OCI-LY1 (cell line): ENCODE results near the gene TNNT2.

Source experiments
- H2AFZ ChIP-seq: fragments of 200-600 bp; sonication (generic), shearing (Covaris generic); 2 replicates; pipeline ENCODE4 v1.6.0; 2014; ENCODE audit warnings: antibody characterized with exemption, mild to moderate bottlenecking, low read length
- H3F3A ChIP-seq: fragments of 200-600 bp; sonication (generic), shearing (Covaris generic); 2 replicates; pipeline ENCODE4 v1.6.0; 2014; ENCODE audit warnings: mild to moderate bottlenecking, antibody characterized with exemption, low read length, moderate library complexity; ENCODE audit not compliant: insufficient read depth
- H3K27ac ChIP-seq: fragments of 200-600 bp; sonication (generic); 2 replicates; pipeline ENCODE4 v1.5.1; 2014; ENCODE audit warnings: low read length, mixed run types, mild to moderate bottlenecking, low read depth; ENCODE audit not compliant: poor library complexity, severe bottlenecking
- H3K27me3 ChIP-seq: fragments of 200-600 bp; sonication (generic); 2 replicates; pipeline ENCODE4 v1.6.0; 2014; ENCODE audit warnings: antibody characterized with exemption, mild to moderate bottlenecking, low read length, moderate library complexity; ENCODE audit not compliant: insufficient read depth
- H3K36me3 ChIP-seq: fragments of 200-600 bp; sonication (generic); 2 replicates; pipeline ENCODE4 v1.6.1; 2014; ENCODE audit warnings: mild to moderate bottlenecking, antibody characterized with exemption, low read length, moderate library complexity, mixed read lengths; ENCODE audit not compliant: insufficient read depth
- H3K4me1 ChIP-seq: fragments of 200-600 bp; sonication (generic); 2 replicates; pipeline ENCODE4 v1.5.1; 2014; ENCODE audit warnings: mild to moderate bottlenecking, low read length, moderate library complexity; ENCODE audit not compliant: insufficient read depth, severe bottlenecking
- H3K4me2 ChIP-seq: fragments of 200-600 bp; sonication (generic), shearing (Covaris generic); 2 replicates; pipeline ENCODE4 v1.6.1; 2014; ENCODE audit warnings: low read length
- H3K4me3 ChIP-seq: fragments of 200-600 bp; sonication (generic); 2 replicates; pipeline ENCODE4 v1.5.1; 2014; ENCODE audit warnings: low read length, low read depth, mild to moderate bottlenecking, mixed read lengths; ENCODE audit not compliant: poor library complexity, severe bottlenecking
- H3K79me2 ChIP-seq: fragments of 200-600 bp; shearing (Covaris generic); 2 replicates; pipeline ENCODE4 v1.6.1; 2016; ENCODE audit warnings: mixed run types, low read length, mixed read lengths; ENCODE audit not compliant: insufficient read depth
- H3K9ac ChIP-seq: fragments of 200-600 bp; sonication (generic), shearing (Covaris generic); 2 replicates; pipeline ENCODE4 v1.6.1; 2014; ENCODE audit warnings: mild to moderate bottlenecking, low read length, mixed read lengths
- H3K9me2 ChIP-seq: fragments of 200-600 bp; sonication (generic), shearing (Covaris generic); 2 replicates; pipeline ENCODE4 v1.6.1; 2014; ENCODE audit warnings: low read depth, mild to moderate bottlenecking, low read length, mixed read lengths
- H3K9me3 ChIP-seq: fragments of 200-600 bp; shearing (Covaris generic); 2 replicates; pipeline ENCODE4 v1.6.1; 2014; ENCODE audit warnings: low read length, mixed read lengths
- H4K20me1 ChIP-seq: fragments of 200-600 bp; sonication (generic), shearing (Covaris generic); 2 replicates; pipeline ENCODE4 v1.6.0; 2016; ENCODE audit warnings: mild to moderate bottlenecking, low read length; ENCODE audit not compliant: insufficient read depth
- EZH2 ChIP-seq: fragments of 200-600 bp; sonication (generic), shearing (Covaris generic); IDR thresholded peaks from 2 replicates; pipeline ENCODE4 v1.8.0; 2017; ENCODE audit warnings: borderline replicate concordance, mixed run types, mild to moderate bottlenecking, antibody characterized with exemption, low read length, moderate library complexity, mixed read lengths
- TF ChIP-seq, protein P1 (sequence below): fragments of 200-600 bp; sonication (generic), shearing (Covaris generic); IDR thresholded peaks from 2 replicates; pipeline ENCODE4 v1.5.1; 2017; ENCODE audit warnings: mild to moderate bottlenecking, antibody characterized with exemption, low read length, moderate library complexity, mixed read lengths

TNNT2 gene

DNA sequence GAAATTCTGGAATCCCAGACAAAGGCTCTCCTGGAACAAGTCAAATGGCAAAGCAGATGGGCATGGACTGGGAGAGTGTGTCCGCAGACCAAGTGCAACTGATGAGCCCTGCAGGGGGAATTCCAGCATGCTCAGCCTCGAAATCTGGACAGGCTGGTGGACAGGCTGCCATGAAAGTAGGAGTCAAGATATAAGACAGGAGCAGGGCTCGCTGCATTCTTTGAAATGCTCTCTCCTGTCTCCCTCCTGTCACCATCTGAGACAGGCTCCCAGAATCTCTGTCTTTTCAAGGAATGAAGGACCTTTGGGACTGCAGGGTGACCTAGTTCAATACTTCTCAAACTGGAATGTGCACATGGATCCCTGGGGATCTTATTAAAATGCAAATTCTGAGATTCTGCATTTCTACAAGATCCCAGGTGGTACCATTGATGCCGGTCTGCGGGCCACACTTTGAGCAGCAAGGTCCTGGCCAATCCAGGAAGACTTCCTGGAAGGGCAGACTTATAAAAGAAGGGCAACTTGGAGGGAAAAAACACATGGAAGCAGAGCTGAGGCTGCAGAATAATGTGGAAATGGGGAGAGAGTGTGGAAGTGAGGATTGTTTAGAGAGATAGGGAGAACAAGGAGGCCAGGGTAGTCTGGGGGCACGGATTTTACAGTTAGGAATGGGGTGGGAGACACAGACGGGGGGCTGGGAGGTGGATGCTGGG is 29.8 kb downstream of the TNNT2 start:
- Histone ChIP-seq H3F3A (no peaks in the 10 kb centered on the region), H3K9me2 (no peaks in the 10 kb centered on the region), H4K20me1 (no peaks in the 10 kb centered on the region), H3K4me2 (no peak overlapping the region), H2AFZ (no peak overlapping the region), H3K36me3 (no peaks in the 10 kb centered on the region), H3K27ac (no peak overlapping the region), H3K27me3 (peaks cover 4% of the 10 kb centered on the region; the same call in 1 of the 2 replicates), H3K9ac (no peak overlapping the region), H3K4me3 (no peak overlapping the region), H3K9me3 (no peaks in the 10 kb centered on the region), H3K4me1 (no peaks in the 10 kb centered on the region), H3K79me2 (no peaks in the 10 kb centered on the region)
- TF ChIP-seq, protein P1, sequence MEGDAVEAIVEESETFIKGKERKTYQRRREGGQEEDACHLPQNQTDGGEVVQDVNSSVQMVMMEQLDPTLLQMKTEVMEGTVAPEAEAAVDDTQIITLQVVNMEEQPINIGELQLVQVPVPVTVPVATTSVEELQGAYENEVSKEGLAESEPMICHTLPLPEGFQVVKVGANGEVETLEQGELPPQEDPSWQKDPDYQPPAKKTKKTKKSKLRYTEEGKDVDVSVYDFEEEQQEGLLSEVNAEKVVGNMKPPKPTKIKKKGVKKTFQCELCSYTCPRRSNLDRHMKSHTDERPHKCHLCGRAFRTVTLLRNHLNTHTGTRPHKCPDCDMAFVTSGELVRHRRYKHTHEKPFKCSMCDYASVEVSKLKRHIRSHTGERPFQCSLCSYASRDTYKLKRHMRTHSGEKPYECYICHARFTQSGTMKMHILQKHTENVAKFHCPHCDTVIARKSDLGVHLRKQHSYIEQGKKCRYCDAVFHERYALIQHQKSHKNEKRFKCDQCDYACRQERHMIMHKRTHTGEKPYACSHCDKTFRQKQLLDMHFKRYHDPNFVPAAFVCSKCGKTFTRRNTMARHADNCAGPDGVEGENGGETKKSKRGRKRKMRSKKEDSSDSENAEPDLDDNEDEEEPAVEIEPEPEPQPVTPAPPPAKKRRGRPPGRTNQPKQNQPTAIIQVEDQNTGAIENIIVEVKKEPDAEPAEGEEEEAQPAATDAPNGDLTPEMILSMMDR: no peak
- TF ChIP-seq EZH2: no peak

DNA sequence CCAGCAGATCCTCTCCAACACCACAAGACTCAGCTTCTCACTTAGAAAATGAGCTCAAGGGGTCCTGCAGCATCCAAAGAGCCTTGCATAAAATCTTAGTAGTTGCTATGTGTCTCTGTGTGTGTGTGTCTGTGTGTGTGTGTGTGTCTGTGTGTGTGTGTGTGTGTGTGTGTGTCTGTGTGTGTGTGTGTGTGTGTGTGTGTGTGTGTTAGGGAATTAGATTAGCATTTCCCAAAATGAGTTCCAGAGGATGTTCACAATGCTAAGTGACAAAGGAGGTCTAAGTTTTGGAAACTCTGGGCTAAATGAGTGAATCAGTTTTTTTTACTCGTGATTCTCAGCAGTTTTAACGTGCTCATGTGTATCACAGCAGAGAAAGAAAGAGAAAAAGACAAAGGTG is 30.5 kb downstream of the TNNT2 start:
- no peak overlapping the region for H3K4me2 ChIP-seq
- no peaks in the 10 kb centered on the region for H3K4me1 ChIP-seq
- TF ChIP-seq, protein P1: no peak
- no peak for TF ChIP-seq EZH2
- no peaks in the 10 kb centered on the region for H3K9me2 ChIP-seq
- H4K20me1 ChIP-seq: no peaks in the 10 kb centered on the region
- H3F3A ChIP-seq: no peaks in the 10 kb centered on the region
- no peak overlapping the region for H2AFZ ChIP-seq
- no peaks in the 10 kb centered on the region for H3K79me2 ChIP-seq
- H3K27me3 ChIP-seq: peaks cover 4% of the 10 kb centered on the region; the same call in 1 of the 2 replicates
- no peak overlapping the region for H3K27ac ChIP-seq
- H3K4me3 ChIP-seq: no peak overlapping the region
- no peak overlapping the region for H3K9ac ChIP-seq
- H3K36me3 ChIP-seq: no peaks in the 10 kb centered on the region
- no peaks in the 10 kb centered on the region for H3K9me3 ChIP-seq

DNA sequence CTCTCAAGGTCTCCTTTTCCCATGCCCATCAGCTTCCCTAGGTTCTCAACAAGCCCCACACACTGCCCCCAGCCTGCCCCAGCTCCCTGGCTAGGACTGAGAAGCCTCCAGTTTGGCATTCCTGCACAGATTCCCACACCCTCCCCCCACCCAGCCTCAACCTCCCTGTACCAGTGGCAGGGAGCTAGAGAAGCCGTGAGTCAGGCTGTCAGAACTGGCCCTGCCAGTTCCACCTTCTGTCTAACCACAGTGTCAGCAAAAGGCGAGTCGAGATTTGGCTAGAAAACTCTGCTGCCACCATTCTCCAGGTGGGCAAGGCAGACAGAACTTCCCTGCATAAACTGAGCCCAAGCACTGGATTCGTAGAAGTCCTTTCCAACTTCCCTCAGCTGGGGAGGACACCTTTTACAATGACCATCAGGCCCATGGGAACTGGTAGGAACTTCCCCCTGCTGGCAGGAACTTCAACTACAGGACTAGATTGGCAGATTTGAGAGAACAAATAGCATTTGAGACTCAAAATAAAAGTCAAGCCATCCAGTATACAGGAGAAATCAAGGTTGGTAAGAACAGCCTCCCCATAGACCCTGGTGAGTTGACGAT is 31.0 kb downstream of the TNNT2 start:
- Histone ChIP-seq H3K9me2 (no peaks in the 10 kb centered on the region), H3K4me3 (no peak overlapping the region), H3K36me3 (no peaks in the 10 kb centered on the region), H3K27ac (no peak overlapping the region), H2AFZ (no peak overlapping the region), H3K9ac (no peak overlapping the region), H3K9me3 (no peaks in the 10 kb centered on the region), H3K79me2 (no peaks in the 10 kb centered on the region), H3K4me2 (no peak overlapping the region), H3K27me3 (peaks cover 4% of the 10 kb centered on the region; the same call in 1 of the 2 replicates), H3F3A (no peaks in the 10 kb centered on the region), H4K20me1 (no peaks in the 10 kb centered on the region), H3K4me1 (no peaks in the 10 kb centered on the region)
- TF ChIP-seq, protein P1: peak; percentile 55
- TF ChIP-seq EZH2: no peak
